ENCODE measurements around the gene COMMD1.
"Not testable (repeated sequence)": the region's sequence is repeated elsewhere in the genome, so short reads cannot be mapped to it uniquely, and the experiment has no call there.

Gene COMMD1
- total RNA-seq: 9.4 reads per million, percentile 30 among the genes with 10 or more reads in this experiment

- peak; percentile 69 for DNase-seq
Measured at GRCh38 chr2:61905372-61906185, at the start of gene COMMD1. Gene COMMD1 (plus strand): TSS chr2:61905674. CDS start chr2:61905679, 5 bp downstream.

GRCh38 chr2:61857224-61857623 is 48.2 kb upstream of the COMMD1 start:
- no peak for DNase-seq

- no peak for DNase-seq
Measured at GRCh38 chr2:61862085-61862484, 43.4 kb upstream of the COMMD1 start.

GRCh38 chr2:61866482-61867089 is 38.9 kb upstream of the COMMD1 start:
- DNase-seq: not testable (repeated sequence)

- no peak for DNase-seq
Measured at GRCh38 chr2:61876400-61876799, 29.1 kb upstream of the COMMD1 start.

- no peak for DNase-seq
Measured at GRCh38 chr2:61877571-61878245, 27.8 kb upstream of the COMMD1 start.

- no peak for DNase-seq
Measured at GRCh38 chr2:61878761-61879160, 26.7 kb upstream of the COMMD1 start.

GRCh38 chr2:61879351-61879750 is 26.1 kb upstream of the COMMD1 start:
- DNase-seq: not testable (repeated sequence)

- no peak for DNase-seq
Measured at GRCh38 chr2:61882850-61883249, 22.6 kb upstream of the COMMD1 start.

- no peak for DNase-seq
Measured at GRCh38 chr2:61885896-61886603, 19.4 kb upstream of the COMMD1 start.

- DNase-seq: no peak
Measured at GRCh38 chr2:61887717-61888266, 17.7 kb upstream of the COMMD1 start.

- peak; percentile 88 for DNase-seq
Measured at GRCh38 chr2:61888267-61889055, 17.0 kb upstream of the COMMD1 start, which contains the start of gene CCT4. Gene CCT4 (minus strand): TSS chr2:61888656. CDS start chr2:61888507, 149 bp downstream.

- DNase-seq: no peak
Measured at GRCh38 chr2:61898810-61899209, 6.7 kb upstream of the COMMD1 start.

GRCh38 chr2:61900281-61900680 is 5.2 kb upstream of the COMMD1 start:
- no peak for DNase-seq

- no peak for DNase-seq
Measured at GRCh38 chr2:61906186-61906470, 654 bp downstream of the COMMD1 start.

- DNase-seq: no peak
Measured at GRCh38 chr2:61909116-61909515, 3.6 kb downstream of the COMMD1 start.

GRCh38 chr2:61910603-61911002 is 5.1 kb downstream of the COMMD1 start:
- no peak for DNase-seq

GRCh38 chr2:61911510-61911909 is 6.0 kb downstream of the COMMD1 start:
- no peak for DNase-seq

GRCh38 chr2:61914794-61915193 is 9.3 kb downstream of the COMMD1 start:
- not testable (repeated sequence) for DNase-seq

GRCh38 chr2:61920548-61920947 is 15.1 kb downstream of the COMMD1 start:
- DNase-seq: no peak

- no peak for DNase-seq
Measured at GRCh38 chr2:61922714-61923113, 17.2 kb downstream of the COMMD1 start.
